K562 (cell line): Measurements from ENCODE around the gene LRRC25.

Experiments used
- EZH2 ChIP-seq: IDR thresholded peaks from 2 replicates; pipeline ENCODE4 v1.6.1; 2012; ENCODE audit warnings: low read depth, mild to moderate bottlenecking, inconsistent platforms, low read length, borderline replicate concordance
- POLR2AphosphoS2 ChIP-seq: IDR thresholded peaks from 2 replicates; pipeline ENCODE4 v1.6.1; 2012; ENCODE audit warnings: low read length, improper control_type of control experiment
- SIRT6 ChIP-seq: IDR thresholded peaks from one replicate; pipeline ENCODE4 v1.6.1; 2012; ENCODE audit warnings: low read depth, mild to moderate bottlenecking, control low read depth, inconsistent platforms, low read length, moderate library complexity
- TAF1 ChIP-seq: IDR thresholded peaks from 2 replicates; pipeline ENCODE4 v1.6.1; 2011; ENCODE audit warnings: mild to moderate bottlenecking, low read length, moderate library complexity; ENCODE audit not compliant: insufficient read depth, control insufficient read depth, severe bottlenecking; ENCODE audit errors: extremely low read depth
- ZNF217 ChIP-seq: sonication (generic); formaldehyde crosslinking; IDR thresholded peaks from 2 replicates; pipeline ENCODE4 v1.8.0; 2022; ENCODE audit warnings: mild to moderate bottlenecking, missing genetic modification reagents

DNA sequence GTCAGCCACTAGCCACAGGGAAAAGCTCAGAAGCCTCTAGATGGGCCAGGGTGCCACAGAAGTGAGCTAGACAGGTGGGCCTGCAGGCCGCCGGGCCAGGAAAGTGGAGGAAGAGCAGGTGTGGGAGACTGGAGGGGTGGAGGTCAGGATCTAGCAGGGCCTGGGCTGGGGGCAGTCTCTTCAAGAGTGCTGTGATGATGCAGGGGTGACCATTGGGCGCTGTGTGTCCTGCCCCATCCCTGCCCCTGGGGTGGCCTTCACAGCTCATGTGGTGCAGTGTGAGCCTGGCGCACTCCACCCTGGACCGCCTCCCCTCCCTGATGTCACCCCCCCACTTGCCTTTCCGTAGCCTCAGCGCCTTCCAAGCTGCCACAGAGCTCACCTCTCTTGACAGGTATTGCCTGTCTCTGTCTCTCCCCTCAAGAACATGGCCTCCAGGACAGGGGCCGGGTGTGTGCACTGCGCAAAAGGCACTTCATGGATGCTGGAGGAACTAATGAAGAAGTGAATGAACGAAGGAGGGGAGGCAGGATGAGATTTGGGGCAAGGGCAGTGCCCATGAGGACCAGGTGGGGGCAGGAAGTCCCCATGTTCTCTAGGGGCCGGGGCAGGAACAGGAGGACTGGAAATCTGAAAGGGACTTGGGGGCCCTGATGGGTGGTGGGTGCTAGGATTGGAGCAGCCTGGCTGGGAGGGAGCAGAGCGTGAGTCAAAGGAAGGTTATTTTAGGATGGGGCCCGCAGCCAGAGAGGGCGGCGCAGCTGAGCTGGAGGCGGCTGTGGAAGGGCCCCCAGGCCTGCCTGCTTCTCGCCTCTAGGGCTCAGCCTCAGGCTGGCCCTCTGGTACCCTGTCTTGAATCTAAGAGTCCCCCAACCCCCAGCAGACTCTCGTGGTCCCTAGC, 28.3 kb upstream of the LRRC25 start:
- no peak for TF ChIP-seq SIRT6
- TF ChIP-seq ZNF217 (CRISPR knock-in tag): no peak
- TF ChIP-seq POLR2AphosphoS2: no peak
- no peak for TF ChIP-seq TAF1
- no peak for TF ChIP-seq EZH2
